HS-27A (cell line): Measurements from ENCODE around the gene SOAT1.

Source experiments
- DNase-seq: peaks from one replicate; pipeline ENCODE4 v3.0.0-alpha.2; 2012; ENCODE audit warnings: low read depth, missing footprints

SOAT1 gene

GRCh38 chr1:179305450-179305849 lies 11.9 kb downstream of the SOAT1 start:
- no peak for DNase-seq

- no peak for DNase-seq
These were observed 16.7 kb downstream of the SOAT1 start for GRCh38 chr1:179310291-179310690.

GRCh38 chr1:179310721-179311120 lies 17.1 kb downstream of the SOAT1 start:
- DNase-seq: no peak

- DNase-seq: no peak
These were observed 17.6 kb downstream of the SOAT1 start for GRCh38 chr1:179311149-179311700.

- DNase-seq: no peak
These were observed 19.4 kb downstream of the SOAT1 start for GRCh38 chr1:179313004-179313403.

- no peak for DNase-seq
These were observed 21.3 kb downstream of the SOAT1 start for GRCh38 chr1:179314928-179315327.

- no peak for DNase-seq
These were observed 24.9 kb downstream of the SOAT1 start for GRCh38 chr1:179318491-179318890.

GRCh38 chr1:179321533-179322216 lies 28.1 kb downstream of the SOAT1 start:
- no peak for DNase-seq

- no peak for DNase-seq
These were observed 29.0 kb downstream of the SOAT1 start for GRCh38 chr1:179322557-179322956.

GRCh38 chr1:179323436-179323835 lies 29.8 kb downstream of the SOAT1 start:
- no peak for DNase-seq

- no peak for DNase-seq
These were observed 32.2 kb downstream of the SOAT1 start for GRCh38 chr1:179325836-179326235.

- DNase-seq: no peak
These were observed 33.1 kb downstream of the SOAT1 start for GRCh38 chr1:179326746-179327145.

- DNase-seq: no peak
These were observed 33.6 kb downstream of the SOAT1 start for GRCh38 chr1:179327196-179327595.

GRCh38 chr1:179327679-179328078 lies 34.1 kb downstream of the SOAT1 start:
- no peak for DNase-seq

- DNase-seq: no peak
These were observed 36.3 kb downstream of the SOAT1 start for GRCh38 chr1:179329862-179330261.

- DNase-seq: no peak
These were observed 40.8 kb downstream of the SOAT1 start for GRCh38 chr1:179334440-179334839.

GRCh38 chr1:179337288-179337687 lies 43.7 kb downstream of the SOAT1 start:
- DNase-seq: no peak

- no peak for DNase-seq
These were observed 44.5 kb downstream of the SOAT1 start for GRCh38 chr1:179337942-179338560.

- DNase-seq: no peak
These were observed 47.3 kb downstream of the SOAT1 start for GRCh38 chr1:179340918-179341317.

- no peak for DNase-seq
These were observed 48.4 kb downstream of the SOAT1 start for GRCh38 chr1:179341943-179342547.

GRCh38 chr1:179342740-179343404 lies 49.3 kb downstream of the SOAT1 start:
- no peak for DNase-seq

GRCh38 chr1:179351281-179351680 lies 57.7 kb downstream of the SOAT1 start:
- DNase-seq: no peak

GRCh38 chr1:179352236-179352635 lies 58.6 kb downstream of the SOAT1 start:
- DNase-seq: no peak
